OCI-M2 (cell line): Measurements from ENCODE around the gene NUTM2F.
"Not testable (repeated sequence)": the region's sequence is repeated elsewhere in the genome, so short reads cannot be mapped to it uniquely, and the experiment has no call there.

Experiments used
- DNase-seq: peaks from one replicate; lab custom pipeline; 2025; ENCODE audit not compliant: unreplicated experiment; lab: John Stamatoyannopoulos, UW

Gene NUTM2F

DNA sequence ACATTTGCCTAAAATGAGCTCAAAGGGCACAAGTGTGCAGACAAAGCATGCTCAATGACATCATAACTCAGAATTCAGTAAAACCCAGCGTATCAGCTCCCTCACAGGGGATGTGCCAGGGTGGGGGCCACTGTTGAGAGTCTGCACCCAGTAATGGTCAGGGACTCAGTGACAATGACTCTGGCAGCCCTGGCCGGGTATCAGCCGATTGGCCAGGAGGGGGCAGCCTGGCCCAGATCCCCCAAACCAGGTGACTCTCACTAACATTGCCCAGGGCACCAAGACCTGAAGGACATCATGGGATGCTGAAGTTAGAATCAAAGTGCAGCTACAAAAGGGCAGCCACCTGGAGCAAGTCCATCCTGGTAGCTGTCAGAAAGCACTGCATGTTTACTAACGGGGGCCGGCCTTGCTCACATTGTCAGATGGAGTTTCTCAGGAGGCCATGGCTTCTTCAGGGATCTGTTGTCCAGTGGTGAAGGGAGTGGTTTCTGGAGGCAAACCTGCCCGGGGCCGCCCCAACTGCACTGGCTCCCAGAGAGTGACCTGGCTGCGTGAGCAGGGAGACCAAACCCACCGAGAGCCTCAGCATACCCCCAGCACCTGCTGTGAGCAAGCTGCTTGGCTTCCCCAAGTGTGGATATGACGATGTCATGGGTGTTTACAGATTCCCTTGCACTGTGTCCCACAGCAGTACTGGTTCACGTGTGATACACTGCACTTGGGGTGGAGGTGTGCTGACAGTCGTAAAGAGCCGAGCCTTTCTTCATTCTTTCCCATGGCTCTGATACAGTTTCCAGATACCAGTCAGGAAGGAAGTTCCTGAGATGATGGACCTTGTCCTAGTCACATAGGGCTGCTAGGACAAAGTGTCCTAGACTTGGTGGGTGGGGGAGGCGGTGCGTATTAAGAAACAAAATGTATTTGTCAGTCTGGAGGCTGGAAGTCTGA, 13.1 kb downstream of the NUTM2F start:
- DNase-seq, result not testable (repeated sequence)

DNA sequence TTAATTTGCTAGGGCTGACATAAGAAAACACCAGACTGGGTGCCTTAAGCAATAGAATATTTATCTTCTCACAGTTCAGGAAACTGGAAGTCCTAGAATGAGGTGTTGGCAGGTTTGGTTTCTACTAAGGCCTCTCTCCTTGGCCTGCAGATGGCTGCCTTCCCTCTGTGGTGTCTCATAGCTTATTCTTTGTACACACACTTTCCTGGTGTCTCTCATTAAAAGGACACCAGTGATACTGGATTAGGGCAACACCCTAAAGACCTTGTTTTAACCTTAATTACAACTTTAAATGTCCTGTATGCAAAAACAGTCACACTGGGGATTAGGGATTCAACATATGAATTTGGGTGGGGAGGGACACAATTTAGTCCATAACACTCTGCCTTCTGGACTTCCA, 25.1 kb downstream of the NUTM2F start:
- no peak for DNase-seq

DNA sequence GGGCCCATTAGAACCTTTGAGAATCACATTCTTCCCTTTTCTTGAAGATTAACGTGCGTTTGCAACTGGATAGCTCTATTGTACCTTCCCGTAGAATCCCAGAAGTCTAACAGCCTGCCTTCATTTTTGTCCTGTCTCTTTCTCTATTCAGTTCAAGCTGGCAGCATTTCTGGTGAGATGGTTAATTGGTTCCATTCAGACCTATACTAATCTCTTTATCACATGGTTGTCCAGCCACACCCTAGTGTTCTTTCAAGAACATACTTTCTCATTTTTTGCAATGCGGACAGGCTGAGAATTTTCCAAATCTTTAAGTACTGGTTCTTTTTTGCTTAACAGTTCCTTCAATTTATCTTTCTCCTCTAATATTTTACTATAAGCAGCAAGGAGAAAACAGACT, 26.0 kb downstream of the NUTM2F start:
- no peak for DNase-seq

DNA sequence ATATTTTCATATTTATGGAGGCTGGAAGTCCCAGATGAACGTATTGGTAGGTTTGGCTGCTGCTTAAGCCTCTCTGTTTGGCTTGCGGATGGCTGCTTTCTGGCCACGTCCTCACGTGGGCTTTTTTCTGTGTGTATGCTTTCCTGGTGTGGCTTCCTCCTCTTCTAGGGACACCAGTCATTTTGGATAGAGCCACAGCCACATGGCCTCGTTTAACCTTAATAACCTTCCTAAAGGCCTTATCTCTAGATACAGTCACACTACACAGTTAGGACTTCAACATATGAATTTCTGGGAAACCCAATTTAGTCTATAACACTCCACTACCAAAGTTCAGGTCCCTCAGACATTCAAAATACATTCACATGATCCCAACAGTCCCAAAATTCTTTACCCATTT, 26.9 kb downstream of the NUTM2F start:
- DNase-seq, result no peak

DNA sequence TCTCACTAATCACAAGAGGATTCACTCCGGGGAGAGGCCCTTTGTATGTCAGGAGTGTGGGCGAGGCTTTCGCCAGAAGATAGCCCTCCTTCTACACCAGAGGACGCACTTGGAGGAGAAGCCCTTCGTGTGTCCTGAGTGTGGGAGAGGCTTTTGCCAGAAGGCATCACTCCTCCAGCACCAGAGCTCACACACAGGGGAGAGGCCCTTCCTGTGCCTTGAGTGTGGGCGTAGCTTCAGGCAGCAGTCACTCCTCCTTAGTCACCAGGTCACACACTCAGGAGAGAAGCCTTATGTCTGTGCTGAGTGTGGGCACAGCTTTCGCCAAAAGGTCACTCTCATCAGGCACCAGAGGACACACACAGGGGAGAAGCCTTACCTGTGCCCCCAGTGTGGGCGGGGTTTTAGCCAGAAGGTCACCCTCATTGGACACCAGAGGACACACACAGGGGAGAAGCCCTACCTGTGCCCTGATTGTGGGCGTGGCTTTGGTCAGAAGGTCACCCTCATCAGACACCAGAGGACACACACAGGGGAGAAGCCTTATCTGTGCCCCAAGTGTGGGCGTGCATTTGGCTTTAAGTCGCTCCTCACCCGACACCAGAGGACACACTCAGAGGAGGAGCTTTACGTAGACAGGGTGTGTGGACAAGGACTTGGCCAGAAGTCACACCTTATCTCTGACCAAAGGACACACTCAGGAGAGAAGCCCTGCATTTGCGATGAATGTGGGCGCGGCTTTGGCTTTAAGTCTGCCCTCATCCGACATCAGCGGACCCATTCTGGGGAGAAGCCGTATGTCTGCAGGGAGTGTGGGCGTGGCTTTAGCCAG, 27.8 kb downstream of the NUTM2F start:
- DNase-seq, result no peak

DNA sequence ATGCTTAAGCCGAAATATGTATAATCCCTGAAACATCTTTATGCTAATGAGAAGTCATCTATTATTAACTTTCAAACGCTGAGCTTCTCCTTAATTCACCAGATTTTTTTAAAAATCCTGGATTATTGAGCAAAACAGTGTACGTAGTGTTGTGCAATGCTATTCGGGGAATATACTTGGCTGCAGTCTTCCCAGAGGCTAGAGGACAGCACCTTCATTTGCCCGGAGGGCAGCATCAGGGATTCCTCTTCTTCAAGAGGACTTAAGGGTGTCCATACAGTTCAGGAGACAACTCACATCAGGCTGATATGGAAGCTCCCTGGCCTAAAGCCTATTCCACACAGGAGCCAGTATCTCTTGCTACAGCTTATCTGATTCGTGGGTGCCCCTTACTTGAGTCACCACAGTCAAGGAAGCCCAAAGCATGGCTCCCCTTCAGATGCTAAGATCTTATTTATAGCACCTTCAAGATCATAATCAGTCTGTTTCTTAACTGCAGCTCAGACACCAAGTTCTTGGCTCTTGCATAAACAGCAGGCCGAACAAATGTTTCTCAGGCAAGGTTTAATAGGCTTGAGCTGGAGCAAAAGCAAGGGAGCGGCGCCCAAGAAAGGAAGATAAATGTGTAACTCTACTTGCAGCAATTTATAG, 29.4 kb downstream of the NUTM2F start:
- no peak for DNase-seq

DNA sequence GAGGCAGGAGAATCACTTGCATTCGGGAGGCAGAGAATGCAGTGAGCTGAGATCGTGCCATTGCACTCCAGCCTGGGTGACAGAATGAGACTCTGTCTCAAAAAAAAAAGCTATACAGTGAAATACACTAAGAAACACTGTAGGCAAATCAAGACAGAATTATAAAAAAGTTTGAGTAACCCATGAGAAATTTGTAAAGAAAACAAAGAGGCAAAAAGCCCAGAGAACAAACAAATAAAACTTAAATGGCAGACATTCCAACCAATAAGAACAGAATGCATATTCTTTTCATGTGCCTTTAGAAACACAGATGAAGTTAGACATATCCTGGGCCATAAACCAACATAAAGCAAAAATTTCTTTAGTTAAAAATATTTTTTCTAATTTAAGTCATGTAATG, 38.8 kb downstream of the NUTM2F start:
- no peak for DNase-seq

DNA sequence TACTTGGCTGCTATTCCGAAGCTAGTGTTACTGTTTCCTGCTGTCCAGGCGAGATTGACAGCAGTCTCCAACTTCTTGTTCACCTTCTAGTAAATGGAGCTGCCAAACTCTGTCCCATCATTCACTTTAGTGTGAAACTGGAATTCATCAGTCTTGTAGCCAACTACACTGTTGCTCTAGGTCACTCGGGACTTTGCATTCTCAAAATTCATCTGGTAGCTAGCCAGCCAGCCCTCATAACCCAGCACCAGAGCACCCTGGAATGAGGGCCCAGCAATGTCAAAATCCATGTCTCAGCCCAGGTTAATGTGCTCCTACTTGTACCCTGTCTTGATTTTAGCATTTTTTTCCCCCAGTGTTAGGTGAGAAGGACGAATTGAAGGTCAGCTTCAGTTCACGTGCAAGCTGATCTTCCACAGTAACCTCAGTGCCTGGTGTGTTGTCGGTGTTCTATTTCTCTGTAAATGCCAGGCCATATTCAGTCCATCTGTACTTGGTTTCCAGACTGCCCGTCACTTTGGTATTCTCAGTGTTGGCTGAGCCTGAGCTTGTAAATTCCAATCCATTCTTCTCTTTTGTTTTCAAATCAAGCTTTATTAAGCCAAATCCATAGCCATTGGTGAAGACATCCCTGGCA, 40.4 kb downstream of the NUTM2F start:
- no peak for DNase-seq

DNA sequence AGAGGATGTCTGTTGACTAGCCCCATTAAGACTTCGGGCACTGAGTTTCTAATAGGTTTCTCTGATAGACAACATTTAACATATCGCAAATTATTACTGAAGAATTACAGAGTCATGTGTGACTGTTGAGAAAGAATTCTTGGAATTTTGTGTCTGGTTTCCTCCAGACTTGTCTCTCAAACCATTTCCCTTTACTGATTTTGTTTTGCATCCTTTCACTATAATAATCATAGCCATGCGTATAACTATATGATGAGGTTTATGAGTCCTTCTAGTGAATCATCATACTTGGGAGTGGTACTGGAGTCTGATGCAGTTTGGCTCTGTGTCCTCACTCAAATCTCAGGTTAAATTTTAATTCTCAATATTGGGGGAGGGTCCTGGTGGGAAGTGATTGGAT, 42.3 kb downstream of the NUTM2F start:
- no peak for DNase-seq

DNA sequence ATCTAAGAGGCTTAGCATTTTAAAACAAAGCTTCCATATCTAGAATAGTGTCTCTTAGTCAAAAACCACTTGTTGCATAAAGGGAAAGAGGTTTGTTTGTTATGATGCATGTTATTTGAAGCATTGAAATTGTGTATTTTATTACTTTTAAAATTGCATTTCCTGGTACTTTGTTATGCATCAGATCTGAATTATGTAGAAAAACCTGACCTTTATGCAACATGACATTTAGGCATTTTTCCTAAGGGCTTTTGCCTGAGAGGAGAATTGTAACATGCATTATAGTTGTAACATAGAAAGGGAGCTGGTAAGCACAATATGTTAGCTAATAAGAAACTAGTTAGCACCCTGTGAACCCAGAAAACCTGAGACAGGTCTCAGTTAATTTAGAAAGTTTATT, 47.3 kb downstream of the NUTM2F start:
- DNase-seq, result no peak

DNA sequence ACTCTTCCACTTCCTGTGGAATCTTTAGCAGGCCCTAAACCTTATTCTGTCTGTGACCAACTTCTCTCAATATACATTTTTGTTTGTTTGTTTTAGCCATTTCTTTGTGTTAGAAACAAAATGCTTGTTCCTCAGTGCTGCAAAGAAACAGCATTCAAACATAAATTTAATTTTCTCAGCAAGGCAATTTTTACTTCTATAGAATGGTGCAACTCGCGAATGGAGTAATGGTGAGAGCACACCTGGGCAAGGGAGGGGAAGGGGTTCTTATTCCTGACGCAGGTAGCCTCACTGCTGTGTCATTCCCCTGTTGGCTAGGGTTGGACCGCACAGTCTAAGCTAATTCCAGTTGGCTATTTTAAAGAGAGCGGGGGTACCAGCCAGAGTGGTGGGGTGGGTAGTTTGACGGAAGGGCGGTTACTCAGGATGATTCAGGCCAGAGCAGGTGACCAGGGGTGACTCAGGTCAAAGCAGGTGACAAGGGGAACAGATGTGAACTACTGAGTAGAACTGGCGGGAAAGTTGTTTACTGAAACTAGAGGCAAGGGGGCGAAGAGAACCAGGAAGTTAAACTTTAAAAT, 47.9 kb downstream of the NUTM2F start:
- no peak for DNase-seq

DNA sequence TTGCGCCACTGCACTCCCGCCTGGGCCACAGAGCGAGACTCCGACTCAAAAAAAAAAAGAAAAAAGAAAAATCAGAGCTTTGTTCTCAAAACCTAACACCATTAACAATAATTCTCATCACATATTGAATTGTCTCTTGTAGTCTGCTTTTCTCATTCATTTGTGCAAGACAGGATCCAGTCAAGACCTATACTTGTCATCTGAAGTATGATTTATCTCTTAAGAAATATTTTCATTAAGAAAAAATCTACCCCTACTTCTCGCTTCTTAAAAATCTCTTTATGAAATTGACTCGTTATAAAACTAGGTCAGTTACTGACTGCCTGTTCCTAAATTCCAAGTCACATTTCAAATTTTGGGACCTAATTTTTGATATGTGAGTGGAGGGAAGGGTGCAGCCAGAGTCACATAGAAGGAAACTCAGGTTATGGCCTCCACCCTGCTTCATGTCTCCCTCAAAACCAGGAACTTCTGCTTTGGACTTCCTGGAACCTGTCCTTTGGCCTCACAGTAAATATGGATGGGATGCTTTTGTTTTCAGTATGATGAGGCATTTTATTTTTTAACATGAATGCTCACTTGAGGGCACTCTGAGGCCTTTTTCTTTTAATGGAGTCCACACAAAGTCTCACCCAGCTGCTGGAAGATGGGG, 50.4 kb downstream of the NUTM2F start:
- DNase-seq, result no peak

DNA sequence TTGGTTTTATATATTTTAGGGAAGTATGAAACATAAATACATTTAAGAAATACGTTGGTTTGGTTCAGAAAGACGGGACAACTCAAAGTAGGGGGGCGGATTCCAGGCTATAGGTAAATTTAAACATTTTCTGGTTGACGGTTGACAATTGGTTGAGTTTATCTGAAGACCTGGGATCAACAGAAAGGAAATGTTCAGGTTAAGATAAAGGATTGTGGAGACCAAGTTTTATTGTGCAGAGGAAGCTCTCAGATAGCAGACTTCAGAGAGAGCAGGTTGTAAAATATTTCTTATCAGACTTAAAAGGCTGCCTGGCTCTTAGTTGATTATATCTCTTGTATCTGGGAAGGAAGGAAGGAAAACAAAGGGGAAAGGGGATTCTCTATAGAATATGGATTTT, 51.4 kb downstream of the NUTM2F start:
- DNase-seq, result not testable (repeated sequence)

DNA sequence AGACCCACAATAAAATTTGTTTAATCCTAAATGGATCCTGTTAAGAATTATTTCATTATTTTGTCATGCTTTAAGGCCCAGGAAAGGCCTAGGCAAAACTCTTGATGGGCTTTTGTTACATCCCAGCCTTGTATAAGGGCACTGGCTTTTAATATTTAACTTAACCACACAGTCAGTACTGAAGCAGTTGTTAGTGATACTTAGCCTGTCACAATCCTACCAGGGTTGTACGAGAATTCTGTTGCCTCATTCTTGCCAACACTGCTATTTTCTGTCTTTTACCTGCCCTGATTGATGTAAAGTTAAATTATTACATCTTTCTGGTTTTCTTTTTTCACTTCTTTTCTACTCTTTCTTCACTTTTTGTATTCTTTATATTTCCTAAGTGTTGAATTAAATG, 58.4 kb downstream of the NUTM2F start:
- no peak for DNase-seq

DNA sequence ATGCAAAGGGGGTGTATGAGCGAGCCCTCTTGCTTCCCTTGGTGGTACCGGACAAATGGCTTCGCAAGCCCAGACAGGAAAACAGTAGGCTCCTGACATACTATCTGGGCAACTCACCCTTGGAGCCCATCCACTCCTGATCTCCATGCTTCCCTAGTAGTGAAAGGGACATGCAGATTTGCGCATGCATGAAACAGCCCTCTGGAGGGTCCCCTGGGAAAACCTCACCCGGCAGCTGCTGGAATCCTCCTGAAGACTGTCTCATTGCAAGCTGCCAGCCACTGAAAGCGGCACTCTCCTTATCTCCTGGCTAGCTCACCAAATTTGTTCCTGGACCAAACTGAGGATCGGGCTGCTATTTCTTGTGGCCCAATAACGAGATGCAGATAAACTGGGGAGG, 59.2 kb downstream of the NUTM2F start:
- DNase-seq, result no peak
